ENCODE measurements around the gene RELN. TPM values are rescaled to one million over a fixed set of nuclear protein-coding genes. Genes with fewer than 3 reads are reported as not detected.

Gene RELN
- total and polyA plus RNA-seq, 9 of the 15 experiments (the other 6 are each of a cell fraction or from before 2014, with no cell fraction given) = 12.9 to 43.2 (median 18.1) TPM

DNA sequence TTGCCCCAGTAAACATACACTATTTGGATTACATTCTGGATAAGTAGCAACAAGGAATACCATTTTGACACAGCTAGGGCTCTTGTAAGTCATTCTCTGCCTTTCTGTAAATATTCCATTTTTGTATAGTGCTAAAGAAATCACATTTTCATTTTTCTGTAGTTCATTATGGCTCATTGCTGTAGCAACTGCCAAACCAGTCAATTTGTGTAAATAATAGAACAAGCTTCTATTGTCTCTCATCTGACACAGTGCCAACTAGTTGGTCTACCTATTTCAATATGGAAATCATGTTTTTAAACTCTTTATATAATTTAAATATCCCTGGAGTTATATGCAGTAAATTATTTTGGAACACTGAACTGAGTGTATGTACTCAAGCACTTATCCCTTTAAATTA, 193.7 kb downstream of the RELN start:
- H4K20me1 ChIP-seq (replicated peaks; ENCODE audit: control insufficient read depth, insufficient read depth, low read length) = no peaks in the 10 kb centered on the region
- H3K9me1 ChIP-seq (ENCODE audit: control insufficient read depth, insufficient read depth, low read length) = no peaks in the 10 kb centered on the region
- no peaks in the 10 kb centered on the region for H3K79me2 ChIP-seq (ENCODE audit: control insufficient read depth, insufficient read depth, low read length)
- no peaks in the 10 kb centered on the region for H3K36me3 ChIP-seq (ENCODE audit: control insufficient read depth, insufficient read depth, low read length)
- FAIRE-seq (no peak), ATAC-seq (no peak), DNase-seq (ENCODE audit: extremely low read depth in 1 of 4, low spot score in 3 of 4) (no peak)
- H3K9ac ChIP-seq (ENCODE audit: insufficient read depth in 1 of 2, low read depth in 2 of 2, low read length in 2 of 2) = no peak overlapping the region
- H3K4me2 ChIP-seq (ENCODE audit: insufficient read depth, low read length) = no peak overlapping the region
- peaks cover 0 to 5% of the 10 kb centered on the region in 2 experiments; a peak in 2 of 5 replicates for H3K4me1 ChIP-seq (replicated peaks in 1 of 2; ENCODE audit: control insufficient read depth in 2 of 2, insufficient read depth in 2 of 2, low read length in 2 of 2)
- H3K9me3 ChIP-seq (replicated peaks; ENCODE audit: control insufficient read depth, insufficient read depth, low read depth, low read length) = no peaks in the 10 kb centered on the region
- no peak overlapping the region for H2AFZ ChIP-seq (ENCODE audit: low read depth, low read length)
- in situ Hi-C loops (cut with MboI) = no loop called here
- no peak overlapping the region for H3K27ac ChIP-seq (ENCODE audit: extremely low read depth, low read depth, low read length)
- ChIA-PET POLR2A (no interaction called here), CTCF (ENCODE audit: low intra/inter-chr PET ratio) (interaction anchor here (0.6 kb wide), 1 partner anchor 360 kb away, joined by 3 read pairs; no protein-coding TSS in a partner anchor)
- BruUV-seq (replicated peaks) = no TSS peak
- intact Hi-C loops (cut with micrococcal nuclease) = no loop called here
- no peak for TF ChIP-seq MCM3 (IDR thresholded peaks at IDR 0.05)
- H3K4me3 ChIP-seq = no peak overlapping the region
- H3K27me3 ChIP-seq (ENCODE audit: control insufficient read depth in 2 of 2, insufficient read depth in 2 of 2, low read length in 2 of 2) = no peaks in the 10 kb centered on the region; a peak in 1 of 5 replicates

GRCh38 chr7:103795107-103795506, 194.4 kb downstream of the RELN start:
- Histone ChIP-seq H3K4me3 (no peak overlapping the region), H2AFZ (ENCODE audit: low read depth, low read length) (no peak overlapping the region), H3K4me1 (replicated peaks in 1 of 2; ENCODE audit: control insufficient read depth in 2 of 2, insufficient read depth in 2 of 2, low read length in 2 of 2) (peaks cover 0 to 5% of the 10 kb centered on the region in 2 experiments; a peak in 2 of 5 replicates), H3K79me2 (ENCODE audit: control insufficient read depth, insufficient read depth, low read length) (no peaks in the 10 kb centered on the region), H4K20me1 (replicated peaks; ENCODE audit: control insufficient read depth, insufficient read depth, low read length) (no peaks in the 10 kb centered on the region), H3K36me3 (ENCODE audit: control insufficient read depth, insufficient read depth, low read length) (no peaks in the 10 kb centered on the region; the same call in 2 of the 3 replicates), H3K4me2 (ENCODE audit: insufficient read depth, low read length) (no peak overlapping the region), H3K9ac (ENCODE audit: insufficient read depth in 1 of 2, low read depth in 2 of 2, low read length in 2 of 2) (no peak overlapping the region), H3K27ac (ENCODE audit: extremely low read depth, low read depth, low read length) (no peak overlapping the region), H3K9me3 (replicated peaks; ENCODE audit: control insufficient read depth, insufficient read depth, low read depth, low read length) (no peaks in the 10 kb centered on the region), H3K27me3 (ENCODE audit: control insufficient read depth in 2 of 2, insufficient read depth in 2 of 2, low read length in 2 of 2) (no peaks in the 10 kb centered on the region; a peak in 1 of 5 replicates), H3K9me1 (ENCODE audit: control insufficient read depth, insufficient read depth, low read length) (no peaks in the 10 kb centered on the region)
- DNase-seq (ENCODE audit: extremely low read depth in 1 of 4, low spot score in 3 of 4) = no peak
- no TSS peak for BruUV-seq (replicated peaks)
- no peak for FAIRE-seq
- ChIA-PET POLR2A (no interaction called here), CTCF (ENCODE audit: low intra/inter-chr PET ratio) (interaction anchor here (0.5 to 0.6 kb wide), 2 partner anchors 23 to 361 kb away, joined by 3 read pairs; no protein-coding TSS in a partner anchor)
- intact Hi-C loops (cut with micrococcal nuclease) (no loop called here), in situ Hi-C loops (cut with MboI) (no loop called here)
- no peak; the same call in 2 of the 3 replicates for ATAC-seq
- 14% methylated on average over 1 of the region's 1 CpG for WGBS (ENCODE audit: insufficient coverage, low coverage, missing lambda C conversion rate)
- TF ChIP-seq, protein P1, sequence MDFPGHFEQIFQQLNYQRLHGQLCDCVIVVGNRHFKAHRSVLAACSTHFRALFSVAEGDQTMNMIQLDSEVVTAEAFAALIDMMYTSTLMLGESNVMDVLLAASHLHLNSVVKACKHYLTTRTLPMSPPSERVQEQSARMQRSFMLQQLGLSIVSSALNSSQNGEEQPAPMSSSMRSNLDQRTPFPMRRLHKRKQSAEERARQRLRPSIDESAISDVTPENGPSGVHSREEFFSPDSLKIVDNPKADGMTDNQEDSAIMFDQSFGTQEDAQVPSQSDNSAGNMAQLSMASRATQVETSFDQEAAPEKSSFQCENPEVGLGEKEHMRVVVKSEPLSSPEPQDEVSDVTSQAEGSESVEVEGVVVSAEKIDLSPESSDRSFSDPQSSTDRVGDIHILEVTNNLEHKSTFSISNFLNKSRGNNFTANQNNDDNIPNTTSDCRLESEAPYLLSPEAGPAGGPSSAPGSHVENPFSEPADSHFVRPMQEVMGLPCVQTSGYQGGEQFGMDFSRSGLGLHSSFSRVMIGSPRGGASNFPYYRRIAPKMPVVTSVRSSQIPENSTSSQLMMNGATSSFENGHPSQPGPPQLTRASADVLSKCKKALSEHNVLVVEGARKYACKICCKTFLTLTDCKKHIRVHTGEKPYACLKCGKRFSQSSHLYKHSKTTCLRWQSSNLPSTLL (IDR thresholded peaks at IDR 0.05) = no peak
- TF ChIP-seq ZNF445 (CRISPR knock-in tag; IDR thresholded peaks at IDR 0.05; ENCODE audit: low read depth) (no peak), CREBBP (IDR thresholded peaks at IDR 0.05; ENCODE audit: low read depth, low read length) (no peak), C11orf30 (IDR thresholded peaks at IDR 0.05; ENCODE audit: low read depth) (no peak), GTF3C2 (IDR thresholded peaks at IDR 0.05; ENCODE audit: borderline replicate concordance, extremely low read depth, insufficient read length) (no peak), ZNF143 (CRISPR knock-in tag; IDR thresholded peaks at IDR 0.05) (no peak)
- TF ChIP-seq, protein P2, sequence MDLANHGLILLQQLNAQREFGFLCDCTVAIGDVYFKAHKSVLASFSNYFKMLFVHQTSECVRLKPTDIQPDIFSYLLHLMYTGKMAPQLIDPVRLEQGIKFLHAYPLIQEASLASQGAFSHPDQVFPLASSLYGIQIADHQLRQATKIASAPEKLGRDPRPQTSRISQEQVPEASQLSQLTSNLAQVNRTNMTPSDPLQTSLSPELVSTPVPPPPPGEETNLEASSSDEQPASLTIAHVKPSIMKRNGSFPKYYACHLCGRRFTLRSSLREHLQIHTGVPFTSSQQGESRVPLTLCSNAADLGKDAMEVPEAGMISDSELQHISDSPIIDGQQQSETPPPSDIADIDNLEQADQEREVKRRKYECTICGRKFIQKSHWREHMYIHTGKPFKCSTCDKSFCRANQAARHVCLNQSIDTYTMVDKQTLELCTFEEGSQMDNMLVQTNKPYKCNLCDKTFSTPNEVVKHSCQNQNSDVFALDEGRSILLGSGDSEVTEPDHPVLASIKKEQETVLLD (IDR thresholded peaks at IDR 0.05) = no peak
